ENCODE data around the gene MAF.

The MAF gene

GRCh38 chr16:79618692-79619050 is 18.1 kb upstream of the MAF start:
- H4K20me1 ChIP-seq (ENCODE audit: insufficient read depth, low read length, poor library complexity, severe bottlenecking): no peaks in the 10 kb centered on the region
- no peaks in the 10 kb centered on the region for H3K9me2 ChIP-seq (replicated peaks; ENCODE audit: low read depth, low read length)
- no peaks in the 10 kb centered on the region for H3K27me3 ChIP-seq (ENCODE audit: insufficient read depth, low read length, poor library complexity, severe bottlenecking)
- no peak overlapping the region for H2AFZ ChIP-seq (ENCODE audit: low read length)
- H3K4me3 ChIP-seq (ENCODE audit: low read length, poor library complexity, severe bottlenecking): no peak overlapping the region
- TF ChIP-seq EZH2phosphoT487 (IDR thresholded peaks at IDR 0.05; ENCODE audit: borderline replicate concordance): no peak
- no peak for TF ChIP-seq CTCF (conservative IDR thresholded peaks at IDR 0.05; ENCODE audit: low read length)
- H3K4me2 ChIP-seq (ENCODE audit: low read depth, low read length, poor library complexity, severe bottlenecking): no peak overlapping the region
- H3K79me2 ChIP-seq (ENCODE audit: insufficient read depth, low read length): no peaks in the 10 kb centered on the region
- no peaks in the 10 kb centered on the region for H3K36me3 ChIP-seq (ENCODE audit: insufficient read depth, low read length)
- H3K9me3 ChIP-seq (ENCODE audit: insufficient read depth, low read depth, low read length): no peaks in the 10 kb centered on the region
- no peaks in the 10 kb centered on the region for H3F3A ChIP-seq (ENCODE audit: low read depth)
- H3K9ac ChIP-seq (ENCODE audit: low read depth, low read length, poor library complexity, severe bottlenecking): no peak overlapping the region
- H3K4me1 ChIP-seq (ENCODE audit: insufficient read depth, low read length, poor library complexity, severe bottlenecking): peaks cover 11% of the 10 kb centered on the region

GRCh38 chr16:79618041-79618691 is 17.6 kb upstream of the MAF start:
- Histone ChIP-seq H3K79me2 (ENCODE audit: insufficient read depth, low read length) (no peaks in the 10 kb centered on the region), H3K9me3 (ENCODE audit: insufficient read depth, low read depth, low read length) (no peaks in the 10 kb centered on the region), H4K20me1 (ENCODE audit: insufficient read depth, low read length, poor library complexity, severe bottlenecking) (no peaks in the 10 kb centered on the region), H3K36me3 (ENCODE audit: insufficient read depth, low read length) (no peaks in the 10 kb centered on the region), H3K4me3 (ENCODE audit: low read length, poor library complexity, severe bottlenecking) (no peak overlapping the region), H2AFZ (ENCODE audit: low read length) (0 out of 2 replicates have a peak overlapping the region, but pooled peaks have one; percentile 54), H3K4me2 (ENCODE audit: low read depth, low read length, poor library complexity, severe bottlenecking) (no peak overlapping the region), H3K27me3 (ENCODE audit: insufficient read depth, low read length, poor library complexity, severe bottlenecking) (no peaks in the 10 kb centered on the region), H3K4me1 (ENCODE audit: insufficient read depth, low read length, poor library complexity, severe bottlenecking) (peaks cover 11% of the 10 kb centered on the region), H3K9me2 (replicated peaks; ENCODE audit: low read depth, low read length) (no peaks in the 10 kb centered on the region), H3K9ac (ENCODE audit: low read depth, low read length, poor library complexity, severe bottlenecking) (no peak overlapping the region), H3F3A (ENCODE audit: low read depth) (no peaks in the 10 kb centered on the region)
- TF ChIP-seq CTCF (conservative IDR thresholded peaks at IDR 0.05; ENCODE audit: low read length): no peak
- no peak for TF ChIP-seq EZH2phosphoT487 (IDR thresholded peaks at IDR 0.05; ENCODE audit: borderline replicate concordance)

GRCh38 chr16:79613009-79613408 is 12.5 kb upstream of the MAF start:
- Histone ChIP-seq H3K9me2 (replicated peaks; ENCODE audit: low read depth, low read length) (no peaks in the 10 kb centered on the region), H3K27me3 (ENCODE audit: insufficient read depth, low read length, poor library complexity, severe bottlenecking) (no peaks in the 10 kb centered on the region), H3K4me2 (ENCODE audit: low read depth, low read length, poor library complexity, severe bottlenecking) (no peak overlapping the region), H3K79me2 (ENCODE audit: insufficient read depth, low read length) (no peaks in the 10 kb centered on the region), H2AFZ (ENCODE audit: low read length) (no peak overlapping the region), H3K36me3 (ENCODE audit: insufficient read depth, low read length) (no peaks in the 10 kb centered on the region), H3K9ac (ENCODE audit: low read depth, low read length, poor library complexity, severe bottlenecking) (no peak overlapping the region), H3K4me3 (ENCODE audit: low read length, poor library complexity, severe bottlenecking) (no peak overlapping the region), H3K9me3 (ENCODE audit: insufficient read depth, low read depth, low read length) (no peaks in the 10 kb centered on the region), H3F3A (ENCODE audit: low read depth) (no peaks in the 10 kb centered on the region), H3K4me1 (ENCODE audit: insufficient read depth, low read length, poor library complexity, severe bottlenecking) (peaks cover 6% of the 10 kb centered on the region), H4K20me1 (ENCODE audit: insufficient read depth, low read length, poor library complexity, severe bottlenecking) (no peaks in the 10 kb centered on the region)
- TF ChIP-seq CTCF (conservative IDR thresholded peaks at IDR 0.05; ENCODE audit: low read length): no peak
- TF ChIP-seq EZH2phosphoT487 (IDR thresholded peaks at IDR 0.05; ENCODE audit: borderline replicate concordance): no peak
